ENCODE data around the gene PROX2.

GRCh38 chr14:74875941-74876913, at the start of gene PROX2:
- TF ChIP-seq CTCF (IDR thresholded peaks at IDR 0.05) (no peak), POLR2A (IDR thresholded peaks at IDR 0.05) (no peak)

All from heart left ventricle (tissue), 13 donors.